Neural cell (in vitro differentiated cells): ENCODE measurements around the gene PNPLA6. TPM values are rescaled to one million over a fixed set of nuclear protein-coding genes. Genes with fewer than 3 reads are reported as not detected.

Source experiments
- polyA plus RNA-seq: library from polyadenylated mRNA; depleted of rRNA; stranded (reverse); fragments of >200 nt; gene quantifications from 2 replicates; pipeline ENCODE4 v1.2.3, GENCODE V29; 2014
- small RNA-seq, 3 experiments: library from RNA; depleted of rRNA; stranded (forward); fragments of <200 nt; gene quantifications; one replicate each; pipeline ENCODE3, GENCODE V24; 2012

The PNPLA6 gene
- polyA plus RNA-seq, 1 donor from 2014 or later = 10.8 TPM

Small RNA genes within 50 kb of the gene (small RNA-seq; reads per million reads assigned to genes)
- 0 reads per million in 3 experiments for gene AC008878.2

Other genes with a start within 250 kb of the PNPLA6 start
- 16.0 and 19.6 TPM in 2 replicates for gene INSR, start 241.3 kb upstream of the PNPLA6 start, polyA plus RNA-seq
- 22.7 and 33.6 TPM in 2 replicates for gene ARHGEF18, start 186.8 kb upstream of the PNPLA6 start, polyA plus RNA-seq
- 1.2 and 1.3 TPM in 2 replicates for gene PEX11G, start 46.7 kb upstream of the PNPLA6 start, polyA plus RNA-seq
- 14.6 and 22.0 TPM in 2 replicates for gene ZNF358, start 19.6 kb upstream of the PNPLA6 start, polyA plus RNA-seq
- gene MCOLN1, start 13.1 kb upstream of the PNPLA6 start, polyA plus RNA-seq = 16.9 and 20.6 TPM in 2 replicates
- 17.0 and 22.5 TPM in 2 replicates for gene CAMSAP3, start 60.1 kb downstream of the PNPLA6 start, polyA plus RNA-seq
- gene XAB2, start 93.8 kb downstream of the PNPLA6 start, polyA plus RNA-seq = 19.6 and 20.8 TPM in 2 replicates
- 84.6 and 105 TPM in 2 replicates for gene PET100, start 94.1 kb downstream of the PNPLA6 start, polyA plus RNA-seq
- gene PCP2, start 98.0 kb downstream of the PNPLA6 start, polyA plus RNA-seq = not detected in 2 replicates
- gene STXBP2, start 101.4 kb downstream of the PNPLA6 start, polyA plus RNA-seq = 1.7 and 7.8 TPM in 2 replicates
- gene RETN, start 133.3 kb downstream of the PNPLA6 start, polyA plus RNA-seq = not detected in 2 replicates
- 0.22 TPM in 1 of 2 replicates, not detected in the other for gene MCEMP1, start 141.4 kb downstream of the PNPLA6 start, polyA plus RNA-seq
- 88.5 and 113 TPM in 2 replicates for gene TRAPPC5, start 145.1 kb downstream of the PNPLA6 start, polyA plus RNA-seq
- not detected in 2 replicates for gene FCER2, start 166.4 kb downstream of the PNPLA6 start, polyA plus RNA-seq
- gene CLEC4G, start 196.4 kb downstream of the PNPLA6 start, polyA plus RNA-seq = not detected in 2 replicates
- gene CD209, start 211.8 kb downstream of the PNPLA6 start, polyA plus RNA-seq = not detected in 2 replicates
- gene CLEC4M, start 227.5 kb downstream of the PNPLA6 start, polyA plus RNA-seq = not detected in 2 replicates